H1 (cell line): ENCODE data around the gene PKP1. TPM values are rescaled to one million over a fixed set of nuclear protein-coding genes. Genes with fewer than 3 reads are reported as not detected.

Source experiments
- CTCF ChIA-PET: fragments of 300-600 bp; sonication (Branson Sonifier 250); formaldehyde crosslinking; loops from one replicate; lab custom pipeline; 2021; ENCODE audit not compliant: partially characterized antibody; lab: Charles Lee
- POLR2A ChIA-PET: fragments of 300-600 bp; sonication (Branson Sonifier 250); formaldehyde crosslinking; loops from one replicate; lab custom pipeline; 2021; ENCODE audit warnings: inconsistent platforms; ENCODE audit not compliant: partially characterized antibody; lab: Charles Lee
- DNase-seq, 2 experiments: peaks; one replicate each; pipeline versions ENCODE4 v3.0.0 to v3.0.0-alpha.2; 2010 to 2022; ENCODE audit warnings: low spot score in 2 of 2, low read depth in 1 of 2, mixed read lengths in 1 of 2
- FAIRE-seq: peaks from 2 replicates; lab custom pipeline; 2011; peaks lifted over from hg19 to GRCh38; lab: Jason Lieb, UNC
- H2AFZ ChIP-seq: 2 replicates; pipeline ENCODE4 v1.8.1; 2012; ENCODE audit warnings: low read length, inconsistent platforms
- H2AK5ac ChIP-seq: 2 replicates; pipeline ENCODE4 v1.6.1; 2013; ENCODE audit warnings: low read depth, low read length
- H2BK120ac ChIP-seq: replicated peaks from 2 replicates; pipeline ENCODE3; 2013; ENCODE audit warnings: low read depth, low read length, inconsistent platforms
- H2BK12ac ChIP-seq: 2 replicates; pipeline ENCODE4 v1.6.1; 2013; ENCODE audit warnings: low read depth, low read length
- H2BK15ac ChIP-seq: 2 replicates; pipeline ENCODE4 v1.6.1; 2013; ENCODE audit warnings: low read length
- H2BK20ac ChIP-seq: 2 replicates; pipeline ENCODE4 v1.6.1; 2013; ENCODE audit warnings: low read length
- H2BK5ac ChIP-seq: 2 replicates; pipeline ENCODE4 v1.6.1; 2013; ENCODE audit warnings: low read depth, low read length
- H3K14ac ChIP-seq: 2 replicates; pipeline ENCODE4 v1.6.1; 2013; ENCODE audit warnings: inconsistent platforms; ENCODE audit not compliant: insufficient read length
- H3K18ac ChIP-seq: 2 replicates; pipeline ENCODE4 v1.6.1; 2013; ENCODE audit warnings: low read length; ENCODE audit errors: extremely low read depth
- H3K23ac ChIP-seq: 2 replicates; pipeline ENCODE4 v1.6.1; 2013; ENCODE audit warnings: inconsistent platforms; ENCODE audit not compliant: insufficient read length
- H3K23me2 ChIP-seq: 2 replicates; pipeline ENCODE4 v1.6.1; 2013; ENCODE audit warnings: low read depth, low read length
- H3K27ac ChIP-seq: 2 replicates; pipeline ENCODE4 v1.6.1; 2011; ENCODE audit warnings: low read depth, low read length, inconsistent platforms
- H3K27me3 ChIP-seq, 4 experiments: replicated peaks in 1 of 4; 1 replicate in 1 of 4; 2 replicates in 3 of 4; pipeline versions ENCODE4 v1.6.1 to v1.8.1; 2011 to 2013; ENCODE audit warnings: low read length in 3 of 4, mild to moderate bottlenecking in 3 of 4, inconsistent platforms in 2 of 4, mixed read lengths in 2 of 4, moderate library complexity in 1 of 4; ENCODE audit not compliant: control insufficient read depth in 3 of 4, insufficient read depth in 3 of 4; ENCODE audit errors: extremely low read depth in 1 of 4
- H3K36me3 ChIP-seq, 4 experiments: 2 replicates each; pipeline versions ENCODE4 v1.6.1 to v1.8.1; 2011 to 2013; ENCODE audit warnings: mild to moderate bottlenecking in 4 of 4, low read length in 3 of 4, moderate library complexity in 2 of 4, control low read depth in 1 of 4, inconsistent platforms in 1 of 4; ENCODE audit not compliant: insufficient read depth in 4 of 4, control insufficient read depth in 2 of 4
- H3K4ac ChIP-seq: replicated peaks from 2 replicates; pipeline ENCODE3; 2013; ENCODE audit warnings: low read length, low read depth, mixed read lengths, inconsistent platforms; ENCODE audit not compliant: insufficient read length
- H3K4me1 ChIP-seq, 4 experiments: replicated peaks in 1 of 4; 1 replicate in 1 of 4; 2 replicates in 3 of 4; pipeline versions ENCODE4 v1.6.1 to v1.8.1; 2011 to 2013; ENCODE audit warnings: low read length in 3 of 4, inconsistent platforms in 2 of 4, mixed read lengths in 1 of 4; ENCODE audit not compliant: insufficient read depth in 4 of 4, control insufficient read depth in 3 of 4
- H3K4me2 ChIP-seq, 2 experiments: 2 replicates each; pipeline versions ENCODE4 v1.6.1 to v1.8.1; 2011 to 2013; ENCODE audit warnings: low read depth in 2 of 2, low read length in 2 of 2, control low read depth in 1 of 2, inconsistent platforms in 1 of 2, mild to moderate bottlenecking in 1 of 2; ENCODE audit not compliant: insufficient read depth in 1 of 2
- H3K4me3 ChIP-seq, 4 experiments: fragments of 200-600, 300-600 bp in 1 of 4; sonication (generic), shearing (Covaris generic), sonication (Bioruptor Twin) in 1 of 4; 2 replicates each; pipeline versions ENCODE4 v1.5.1 to v1.8.1; 2011 to 2016; ENCODE audit warnings: low read length in 4 of 4, low read depth in 3 of 4, control low read depth in 2 of 4, inconsistent platforms in 2 of 4, mild to moderate bottlenecking in 2 of 4, mixed read lengths in 1 of 4, moderate library complexity in 1 of 4; ENCODE audit not compliant: insufficient read depth in 2 of 4; ENCODE audit errors: extremely low read depth in 1 of 4
- H3K56ac ChIP-seq: replicated peaks from 2 replicates; pipeline ENCODE3; 2013; ENCODE audit warnings: low read depth, mild to moderate bottlenecking, mixed read lengths, low read length, inconsistent platforms; ENCODE audit not compliant: insufficient read length
- H3K79me1 ChIP-seq: 2 replicates; pipeline ENCODE4 v1.6.1; 2013; ENCODE audit warnings: low read depth, low read length, control low read depth
- H3K79me2 ChIP-seq, 2 experiments: 2 replicates each; pipeline versions ENCODE4 v1.6.1 to v1.8.1; 2012 to 2013; ENCODE audit warnings: low read length in 2 of 2, mild to moderate bottlenecking in 2 of 2, inconsistent platforms in 1 of 2; ENCODE audit not compliant: insufficient read depth in 2 of 2, control insufficient read depth in 1 of 2
- H3K9ac ChIP-seq, 4 experiments: replicated peaks in 1 of 4; 1 replicate in 1 of 4; 2 replicates in 3 of 4; pipeline versions ENCODE4 v1.6.1 to v1.8.1; 2011 to 2013; ENCODE audit warnings: low read depth in 3 of 4, low read length in 3 of 4, control low read depth in 2 of 4, mild to moderate bottlenecking in 2 of 4, moderate library complexity in 2 of 4, inconsistent platforms in 1 of 4; ENCODE audit errors: extremely low read depth in 1 of 4
- H3K9me3 ChIP-seq, 2 experiments: 2 replicates each; pipeline versions ENCODE4 v1.6.1 to v1.8.1; 2012 to 2013; ENCODE audit warnings: mild to moderate bottlenecking in 2 of 2, moderate library complexity in 2 of 2, control low read depth in 1 of 2, inconsistent platforms in 1 of 2, low read depth in 1 of 2, low read length in 1 of 2, mixed read lengths in 1 of 2; ENCODE audit not compliant: insufficient read depth in 2 of 2
- H4K20me1 ChIP-seq, 2 experiments: replicated peaks in 1 of 2; 2 replicates each; pipeline versions ENCODE3 to v1.8.1; 2011 to 2013; ENCODE audit warnings: inconsistent platforms in 2 of 2, low read length in 2 of 2, mild to moderate bottlenecking in 1 of 2; ENCODE audit not compliant: insufficient read depth in 2 of 2, control insufficient read depth in 1 of 2
- H4K5ac ChIP-seq: 2 replicates; pipeline ENCODE4 v1.6.1; 2013; ENCODE audit warnings: low read length, low read depth, mixed read lengths, inconsistent platforms; ENCODE audit not compliant: insufficient read length
- H4K8ac ChIP-seq: 2 replicates; pipeline ENCODE4 v1.8.0; 2013; ENCODE audit warnings: mild to moderate bottlenecking, moderate library complexity, low read length, inconsistent platforms; ENCODE audit not compliant: insufficient read depth; ENCODE audit errors: extremely low read depth
- H4K91ac ChIP-seq: replicated peaks from 2 replicates; pipeline ENCODE3; 2013; ENCODE audit warnings: low read length, mixed read lengths, inconsistent platforms; ENCODE audit not compliant: insufficient read length
- CHD2 ChIP-seq: IDR thresholded peaks from 2 replicates; pipeline ENCODE4 v1.6.1; 2012; ENCODE audit warnings: low read length, improper control_type of control experiment
- EZH2 ChIP-seq: fragments of 200-600 bp; sonication (generic); IDR thresholded peaks from 2 replicates; pipeline ENCODE4 v1.7.1; 2012; ENCODE audit warnings: low read depth, mild to moderate bottlenecking, moderate library complexity, low read length, inconsistent platforms; ENCODE audit not compliant: severe bottlenecking
- JUN ChIP-seq: IDR thresholded peaks from 2 replicates; pipeline ENCODE4 v1.6.1; 2011; ENCODE audit warnings: low read depth, mild to moderate bottlenecking, improper control_type of control experiment, low read length
- PHF8 ChIP-seq: fragments of 200-600 bp; sonication (generic); conservative IDR thresholded peaks from 2 replicates; pipeline ENCODE4 v1.7.1; 2012; ENCODE audit warnings: low read depth, mild to moderate bottlenecking, inconsistent platforms, low read length, moderate library complexity
- SRF ChIP-seq: IDR thresholded peaks from 2 replicates; pipeline ENCODE4 v1.6.1; 2011; ENCODE audit warnings: mild to moderate bottlenecking, low read depth, low read length, moderate library complexity
- TCF12 ChIP-seq: IDR thresholded peaks from 2 replicates; pipeline ENCODE4 v1.6.1; 2011; ENCODE audit warnings: low read depth, mild to moderate bottlenecking, low read length
- WGBS, 2 experiments: shearing (Covaris generic) in 1 of 2; methylation state at CpG; one replicate each; pipeline versions ENCODE4 v1.1.6 to v1.1.7; 2013 to 2015; ENCODE audit warnings: low lambda C conversion rate in 2 of 2, mixed read lengths in 2 of 2, inconsistent platforms in 1 of 2, low coverage in 1 of 2, missing lambda C conversion rate in 1 of 2; ENCODE audit not compliant: insufficient replicate concordance in 2 of 2, insufficient coverage in 1 of 2, insufficient read length in 1 of 2; ENCODE audit errors: extremely low coverage in 1 of 2, missing lambda C conversion rate in 1 of 2; 5-methylcytosine and 5-hydroxymethylcytosine counted together
- polyA plus RNA-seq, 7 experiments: library from polyadenylated mRNA; depleted of rRNA in 3 of 7; stranded (reverse) in 5 of 7; unstranded in 2 of 7; fragments of >200 nt in 5 of 7; fragments of 200-250 nt in 2 of 7; gene quantifications; 1 replicate in 5 of 7; 2 replicates in 1 of 7; 4 replicates in 1 of 7; pipeline versions ENCODE4 v1.2.1 to v1.2.3, GENCODE V29; 2011 to 2013; ENCODE audit warnings: missing spikeins in 2 of 7, mixed read lengths in 2 of 7
- total RNA-seq: library from RNA; stranded (reverse); fragmentation: NEBNext Ultra II Directional; extraction: Animal tissue kit (Norgen Biotek cat#: 25700); gene quantifications from 2 replicates; pipeline ENCODE4 v1.2.1, GENCODE V29; 2021
- TF ChIP-seq, protein P1 (sequence below): IDR thresholded peaks from 2 replicates; pipeline ENCODE4 v1.6.1; 2011; ENCODE audit warnings: low read length, improper control_type of control experiment
- TF ChIP-seq, protein P2 (sequence below), 3 experiments: IDR thresholded peaks; 1 replicate in 2 of 3; 2 replicates in 1 of 3; pipeline versions ENCODE4 v1.5.1 to v1.6.1; 2011; ENCODE audit warnings: low read length in 3 of 3, mild to moderate bottlenecking in 3 of 3, inconsistent platforms in 2 of 3, low read depth in 1 of 3, moderate library complexity in 1 of 3; ENCODE audit not compliant: insufficient read depth in 1 of 3; ENCODE audit errors: control extremely low read depth in 1 of 3

Gene PKP1
- total and polyA plus RNA-seq, 2 of the 8 experiments (the other 6 are each of a cell fraction or from before 2014, with no cell fraction given) = 0.21 to 0.95 TPM

DNA sequence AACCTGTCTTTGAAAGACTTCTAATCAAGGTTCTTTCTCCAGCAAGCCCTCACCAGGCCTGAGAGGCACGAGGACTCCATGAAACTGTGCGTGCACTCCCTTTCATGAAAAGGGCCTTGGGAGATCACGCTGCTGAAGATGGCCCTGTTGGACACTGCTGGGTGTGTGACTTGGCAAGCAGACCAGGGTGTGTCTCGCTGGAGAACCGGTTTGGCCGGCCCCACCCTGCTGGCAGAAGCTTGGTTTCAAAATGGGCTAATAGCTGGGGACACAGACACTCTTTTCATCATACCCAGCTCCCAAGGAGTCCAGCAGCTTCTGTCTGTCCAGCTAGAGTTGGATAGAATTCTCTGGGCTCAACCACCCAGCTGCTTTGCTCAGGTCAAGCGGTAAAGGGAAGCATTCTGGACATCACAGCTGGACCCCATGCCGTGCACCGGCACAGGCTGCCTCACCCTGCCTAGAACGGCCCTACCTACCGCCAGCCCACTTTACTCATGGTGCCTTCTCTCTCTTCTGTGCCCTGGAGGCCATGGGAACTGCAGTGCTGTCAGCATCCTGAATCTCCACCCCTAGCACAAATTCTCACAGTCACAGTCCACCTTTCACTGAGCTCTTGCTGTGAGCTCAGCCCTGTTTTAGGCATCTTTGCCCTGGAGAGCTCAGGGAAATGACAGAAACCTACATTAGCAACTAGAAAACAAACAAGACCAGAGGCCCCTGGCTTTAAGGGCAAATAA, 24.6 kb downstream of the PKP1 start:
- POLR2A ChIA-PET = interaction anchor here (1.4 to 2.0 kb wide), 3 partner anchors 8 to 48 kb away, joined by 3 to 5 read pairs (median 3); no protein-coding TSS in a partner anchor
- Histone ChIP-seq H3K23ac (no peak overlapping the region), H3K9me3 (no peaks in the 10 kb centered on the region), H4K20me1 (no peaks in the 10 kb centered on the region), H3K14ac (no peak overlapping the region), H3K79me1 (no peaks in the 10 kb centered on the region), H3K9ac (no peak overlapping the region), H4K8ac (no peak overlapping the region; the same call in 1 of the 2 replicates), H3K18ac (no peak overlapping the region), H3K79me2 (no peaks in the 10 kb centered on the region), H2BK20ac (no peak overlapping the region), H3K4me3 (no peak overlapping the region), H3K56ac (no peak overlapping the region), H2BK120ac (no peak overlapping the region), H4K91ac (no peak overlapping the region), H3K4me2 (no peak overlapping the region), H2AFZ (no peak overlapping the region), H2BK15ac (no peak overlapping the region), H3K27me3 (peaks cover 0 to 10% (median 6%) of the 10 kb centered on the region in 4 experiments; a peak in 4 of 7 replicates), H3K4me1 (peaks cover 0 to 3% (median 0%) of the 10 kb centered on the region in 4 experiments; a peak in 1 of 7 replicates), H3K4ac (no peak overlapping the region), H3K23me2 (0 out of 2 replicates have a peak, but pooled peaks cover 2% of the 10 kb centered on the region), H2BK12ac (0 out of 2 replicates have a peak overlapping the region, but pooled peaks have one; percentile 10), H2AK5ac (peak overlapping the region; percentile 17; the same call in 1 of the 2 replicates), H3K27ac (no peak overlapping the region), H2BK5ac (no peak overlapping the region), H3K36me3 (no peaks in the 10 kb centered on the region), H4K5ac (no peak overlapping the region)
- FAIRE-seq (no peak), DNase-seq (no peak)
- TF ChIP-seq TCF12 (no peak), EZH2 (no peak), JUN (no peak), PHF8 (no peak), CHD2 (no peak), SRF (no peak)
- TF ChIP-seq, protein P1, sequence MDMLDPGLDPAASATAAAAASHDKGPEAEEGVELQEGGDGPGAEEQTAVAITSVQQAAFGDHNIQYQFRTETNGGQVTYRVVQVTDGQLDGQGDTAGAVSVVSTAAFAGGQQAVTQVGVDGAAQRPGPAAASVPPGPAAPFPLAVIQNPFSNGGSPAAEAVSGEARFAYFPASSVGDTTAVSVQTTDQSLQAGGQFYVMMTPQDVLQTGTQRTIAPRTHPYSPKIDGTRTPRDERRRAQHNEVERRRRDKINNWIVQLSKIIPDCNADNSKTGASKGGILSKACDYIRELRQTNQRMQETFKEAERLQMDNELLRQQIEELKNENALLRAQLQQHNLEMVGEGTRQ = no peak
- TF ChIP-seq, protein P2, sequence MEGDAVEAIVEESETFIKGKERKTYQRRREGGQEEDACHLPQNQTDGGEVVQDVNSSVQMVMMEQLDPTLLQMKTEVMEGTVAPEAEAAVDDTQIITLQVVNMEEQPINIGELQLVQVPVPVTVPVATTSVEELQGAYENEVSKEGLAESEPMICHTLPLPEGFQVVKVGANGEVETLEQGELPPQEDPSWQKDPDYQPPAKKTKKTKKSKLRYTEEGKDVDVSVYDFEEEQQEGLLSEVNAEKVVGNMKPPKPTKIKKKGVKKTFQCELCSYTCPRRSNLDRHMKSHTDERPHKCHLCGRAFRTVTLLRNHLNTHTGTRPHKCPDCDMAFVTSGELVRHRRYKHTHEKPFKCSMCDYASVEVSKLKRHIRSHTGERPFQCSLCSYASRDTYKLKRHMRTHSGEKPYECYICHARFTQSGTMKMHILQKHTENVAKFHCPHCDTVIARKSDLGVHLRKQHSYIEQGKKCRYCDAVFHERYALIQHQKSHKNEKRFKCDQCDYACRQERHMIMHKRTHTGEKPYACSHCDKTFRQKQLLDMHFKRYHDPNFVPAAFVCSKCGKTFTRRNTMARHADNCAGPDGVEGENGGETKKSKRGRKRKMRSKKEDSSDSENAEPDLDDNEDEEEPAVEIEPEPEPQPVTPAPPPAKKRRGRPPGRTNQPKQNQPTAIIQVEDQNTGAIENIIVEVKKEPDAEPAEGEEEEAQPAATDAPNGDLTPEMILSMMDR (IDR thresholded peaks at IDR 0.05; ENCODE audit: control extremely low read depth in 1 of 3, insufficient read depth in 1 of 3, low read depth in 1 of 3, low read length in 3 of 3) = no peak
- 93% methylated on average over 11 of the region's 11 CpGs; no CpG with 5 or more reads in 1 of the 2 experiments for WGBS, 2 experiments
- CTCF ChIA-PET = interaction anchor here (1.0 to 13.6 kb wide), 18 partner anchors 7 to 105 kb away, joined by 3 to 151 read pairs (median 10); partner anchors contain the start of gene PKP1
